ENCODE data around the gene ROM1. TPM values are rescaled to one million over a fixed set of nuclear protein-coding genes. Genes with fewer than 3 reads are reported as not detected.

Gene ROM1
- total RNA-seq, 2 experiments from 2014 or later = 1.1 to 1.5 TPM

- H3K4me3 Mint-ChIP-seq = no peak overlapping the region
These were observed 20.1 kb upstream of the ROM1 start for GRCh38 chr11:62592989-62593421.

GRCh38 chr11:62593434-62594044 lies 19.5 kb upstream of the ROM1 start:
- DNase-seq (peak; percentile 91), ATAC-seq (peak; percentile 37)
- H3K4me1 Mint-ChIP-seq = peaks cover 68% of the 10 kb centered on the region
- peak overlapping the region; percentile 83 for H3K27ac Mint-ChIP-seq
- H3K27me3 Mint-ChIP-seq = no peaks in the 10 kb centered on the region
- H3K4me3 Mint-ChIP-seq = peak overlapping the region; percentile 34
- no peaks in the 10 kb centered on the region for H3K9me3 Mint-ChIP-seq (ENCODE audit: low read depth)
- H3K36me3 Mint-ChIP-seq = peaks cover 58% of the 10 kb centered on the region
- CTCF ChIA-PET = interaction anchor here (0.6 to 6.0 kb wide), 22 partner anchors 7 to 236 kb away, joined by 3 to 54 read pairs (median 5); partner anchors contain the start of genes B3GAT3, C11orf98, CSKMT and EEF1G

More at GRCh38 chr11:62592989-62593421, 20.1 kb upstream of the ROM1 start:
- Mint-ChIP-seq H3K27me3 (no peaks in the 10 kb centered on the region), H3K9me3 (ENCODE audit: low read depth) (no peaks in the 10 kb centered on the region), H3K4me1 (peaks cover 62% of the 10 kb centered on the region), H3K27ac (peak overlapping the region; percentile 90), H3K36me3 (peaks cover 56% of the 10 kb centered on the region)
- CTCF ChIA-PET = interaction anchor here (0.6 to 6.0 kb wide), 24 partner anchors 8 to 201 kb away, joined by 3 to 54 read pairs (median 7); partner anchors contain the start of genes B3GAT3, C11orf98, CSKMT and EEF1G
- no peak for DNase-seq
- ATAC-seq = no peak

GRCh38 chr11:62595124-62595523 lies 17.9 kb upstream of the ROM1 start:
- no peak overlapping the region for H3K27ac Mint-ChIP-seq
- no peak overlapping the region for H3K4me3 Mint-ChIP-seq
- no peaks in the 10 kb centered on the region for H3K9me3 Mint-ChIP-seq (ENCODE audit: low read depth)
- ATAC-seq (no peak), DNase-seq (no peak)
- peaks cover 67% of the 10 kb centered on the region for H3K36me3 Mint-ChIP-seq
- H3K4me1 Mint-ChIP-seq = peaks cover 75% of the 10 kb centered on the region
- CTCF ChIA-PET = interaction anchor here (1.4 to 6.0 kb wide), 4 partner anchors 16 to 76 kb away, joined by 4 to 54 read pairs (median 28); partner anchors contain the start of genes EML3, LBHD1, ROM1 and UQCC3
- no peaks in the 10 kb centered on the region for H3K27me3 Mint-ChIP-seq

GRCh38 chr11:62599069-62599696 lies 13.9 kb upstream of the ROM1 start:
- Mint-ChIP-seq H3K9me3 (ENCODE audit: low read depth) (no peaks in the 10 kb centered on the region), H3K27me3 (no peaks in the 10 kb centered on the region), H3K4me3 (peak overlapping the region; percentile 97), H3K36me3 (peaks cover 74% of the 10 kb centered on the region), H3K4me1 (peaks cover 62% of the 10 kb centered on the region), H3K27ac (peak overlapping the region; percentile 94)
- ATAC-seq = peak; percentile 75
- peak; percentile 99 for DNase-seq
- CTCF ChIA-PET = interaction anchor here (0.6 to 4.9 kb wide), 9 partner anchors 7 to 1031 kb away, joined by 3 to 34 read pairs (median 3); partner anchors contain the start of genes GANAB, LBHD1, TUT1 and UQCC3

GRCh38 chr11:62599901-62600300 lies 13.2 kb upstream of the ROM1 start:
- peak overlapping the region; percentile 94 for H3K27ac Mint-ChIP-seq
- peak overlapping the region; percentile 97 for H3K4me3 Mint-ChIP-seq
- ATAC-seq (no peak), DNase-seq (no peak)
- H3K4me1 Mint-ChIP-seq = peaks cover 57% of the 10 kb centered on the region
- H3K27me3 Mint-ChIP-seq = no peaks in the 10 kb centered on the region
- CTCF ChIA-PET = interaction anchor here (0.6 to 4.9 kb wide), 9 partner anchors 8 to 1030 kb away, joined by 3 to 34 read pairs (median 3); partner anchors contain the start of genes GANAB, LBHD1, TUT1 and UQCC3
- H3K9me3 Mint-ChIP-seq (ENCODE audit: low read depth) = no peaks in the 10 kb centered on the region
- H3K36me3 Mint-ChIP-seq = peaks cover 69% of the 10 kb centered on the region

GRCh38 chr11:62600367-62601121 lies 12.5 kb upstream of the ROM1 start:
- CTCF ChIA-PET = interaction anchor here (0.8 to 4.9 kb wide), 10 partner anchors 9 to 206 kb away, joined by 3 to 34 read pairs (median 4); partner anchors contain the start of genes B3GAT3, GANAB, LBHD1 and TUT1
- Mint-ChIP-seq H3K4me1 (peaks cover 56% of the 10 kb centered on the region), H3K27me3 (no peaks in the 10 kb centered on the region), H3K27ac (peak overlapping the region; percentile 94), H3K9me3 (ENCODE audit: low read depth) (no peaks in the 10 kb centered on the region), H3K36me3 (peaks cover 68% of the 10 kb centered on the region), H3K4me3 (peak overlapping the region; percentile 97)
- DNase-seq = peak; percentile 60
- ATAC-seq = no peak

- CTCF ChIA-PET = interaction anchor here (0.8 to 4.9 kb wide), 9 partner anchors 9 to 207 kb away, joined by 3 to 34 read pairs (median 4); partner anchors contain the start of genes B3GAT3, LBHD1, TUT1 and UQCC3
- Mint-ChIP-seq H3K9me3 (ENCODE audit: low read depth) (no peaks in the 10 kb centered on the region), H3K36me3 (peaks cover 63% of the 10 kb centered on the region), H3K27ac (peak overlapping the region; percentile 94), H3K4me3 (peak overlapping the region; percentile 97), H3K4me1 (peaks cover 55% of the 10 kb centered on the region), H3K27me3 (no peaks in the 10 kb centered on the region)
- DNase-seq = no peak
- peak; percentile 14 for ATAC-seq
These were observed 12.0 kb upstream of the ROM1 start for GRCh38 chr11:62601122-62601371.

GRCh38 chr11:62601372-62602140 lies 11.5 kb upstream of the ROM1 start, which contains the start of gene MTA2:
Gene MTA2, minus strand, starts transcription at chr11:62601865. Its CDS starts 415 bp downstream, at chr11:62601450.
- DNase-seq = peak; percentile 99
- peaks cover 61% of the 10 kb centered on the region for H3K36me3 Mint-ChIP-seq
- CTCF ChIA-PET = interaction anchor here (0.6 to 4.9 kb wide), 18 partner anchors 9 to 126 kb away, joined by 3 to 34 read pairs (median 4); partner anchors contain the start of genes B3GAT3, C11orf98, CSKMT and EML3
- H3K4me1 Mint-ChIP-seq = peaks cover 54% of the 10 kb centered on the region
- no peaks in the 10 kb centered on the region for H3K27me3 Mint-ChIP-seq
- ATAC-seq = peak; percentile 89
- H3K4me3 Mint-ChIP-seq = peak within 1 kb of the TSS; percentile 97
- peak within 1 kb of the TSS; percentile 94 for H3K27ac Mint-ChIP-seq
- no peaks in the 10 kb centered on the region for H3K9me3 Mint-ChIP-seq (ENCODE audit: low read depth)

GRCh38 chr11:62602141-62603071 lies 10.7 kb upstream of the ROM1 start:
- no peaks in the 10 kb centered on the region for H3K9me3 Mint-ChIP-seq (ENCODE audit: low read depth)
- no peak for DNase-seq
- ATAC-seq = no peak
- H3K4me3 Mint-ChIP-seq = peak overlapping the region; percentile 97
- peaks cover 48% of the 10 kb centered on the region for H3K4me1 Mint-ChIP-seq
- H3K27me3 Mint-ChIP-seq = no peaks in the 10 kb centered on the region
- peaks cover 56% of the 10 kb centered on the region for H3K36me3 Mint-ChIP-seq
- peak overlapping the region; percentile 94 for H3K27ac Mint-ChIP-seq
- CTCF ChIA-PET = interaction anchor here (0.7 to 4.9 kb wide), 15 partner anchors 9 to 125 kb away, joined by 3 to 34 read pairs (median 4); partner anchors contain the start of genes B3GAT3, C11orf98, CSKMT and EML3

- ATAC-seq = no peak
- Mint-ChIP-seq H3K4me3 (peak overlapping the region; percentile 22), H3K27ac (peak overlapping the region; percentile 24), H3K4me1 (peaks cover 48% of the 10 kb centered on the region), H3K27me3 (no peaks in the 10 kb centered on the region), H3K36me3 (peaks cover 53% of the 10 kb centered on the region), H3K9me3 (ENCODE audit: low read depth) (no peaks in the 10 kb centered on the region)
- DNase-seq = no peak
- CTCF ChIA-PET = interaction anchor here (1.1 to 1.8 kb wide), 5 partner anchors 9 to 178 kb away, joined by 3 to 6 read pairs (median 5); partner anchors contain the start of gene TUT1
These were observed 10.0 kb upstream of the ROM1 start for GRCh38 chr11:62603072-62603408.

- no peak for ATAC-seq
- no peak overlapping the region for H3K27ac Mint-ChIP-seq
These were observed 9.2 kb upstream of the ROM1 start for GRCh38 chr11:62603776-62604299.

More at GRCh38 chr11:62603776-62604299, 9.2 kb upstream of the ROM1 start:
- Mint-ChIP-seq H3K36me3 (peaks cover 47% of the 10 kb centered on the region), H3K4me1 (peaks cover 46% of the 10 kb centered on the region), H3K27me3 (no peaks in the 10 kb centered on the region), H3K4me3 (peak overlapping the region; percentile 22), H3K9me3 (ENCODE audit: low read depth) (no peaks in the 10 kb centered on the region)
- CTCF ChIA-PET = interaction anchor here (0.8 to 1.8 kb wide), 6 partner anchors 8 to 179 kb away, joined by 3 to 6 read pairs (median 4); partner anchors contain the start of gene TUT1
- DNase-seq = no peak
